Transverse colon (tissue), 4 donors: Measurements from ENCODE around the gene FLAD1. TPM values are rescaled to one million over a fixed set of nuclear protein-coding genes. Genes with fewer than 3 reads are reported as not detected.
A peak's percentile ranks its signal among the peaks of the same experiment; 100 is the strongest.

Experiments used
- DNase-seq: peaks from one replicate; pipeline ENCODE4 v3.0.0-alpha.2; 2019
- H3K27ac ChIP-seq, 4 donors: fragments of 200-600 bp; sonication (generic); 2 replicates each; pipeline ENCODE4 v1.5.1; 2016 to 2018; ENCODE audit warnings: inconsistent platforms in 4 of 4
- H3K27me3 ChIP-seq: fragments of 200-600 bp; sonication (generic); 2 replicates; pipeline ENCODE4 v1.5.1; 2017; ENCODE audit warnings: inconsistent platforms
- H3K36me3 ChIP-seq, 4 donors: fragments of 200-600 bp; sonication (generic); 2 replicates each; pipeline ENCODE4 v1.5.1; 2017 to 2019; ENCODE audit warnings: inconsistent platforms in 4 of 4
- H3K4me1 ChIP-seq, 4 donors: fragments of 200-600 bp; sonication (generic); 2 replicates each; pipeline ENCODE4 v1.5.1; 2017 to 2020; ENCODE audit warnings: inconsistent platforms in 4 of 4
- H3K4me3 ChIP-seq, 4 donors: fragments of 200-600 bp; sonication (generic); 1 replicate in 1 of 4; 2 replicates in 3 of 4; pipeline versions ENCODE4 v1.5.1 to v1.6.1; 2017 to 2019; ENCODE audit warnings: inconsistent platforms in 4 of 4
- H3K9me3 ChIP-seq, 2 donors: fragments of 200-600 bp; sonication (generic); 2 replicates each; pipeline ENCODE4 v1.5.1; 2017 to 2019; ENCODE audit warnings: inconsistent platforms in 2 of 2
- EP300 ChIP-seq: sonication (generic); formaldehyde crosslinking; IDR thresholded peaks from one replicate; pipeline ENCODE4 v1.6.1; 2017; ENCODE audit warnings: antibody characterized with exemption, low read depth
- POLR2A ChIP-seq: fragments of 450-650 bp; IDR thresholded peaks from one replicate; pipeline ENCODE4 v1.6.1; 2016; ENCODE audit warnings: antibody characterized with exemption, mild to moderate bottlenecking, moderate library complexity
- POLR2AphosphoS5 ChIP-seq, 3 donors: sonication (generic); formaldehyde crosslinking; IDR thresholded peaks; one replicate each; pipeline ENCODE4 v1.6.1; 2016; ENCODE audit warnings: antibody characterized with exemption in 3 of 3
- WGBS, 2 donors: methylation state at CpG; one replicate each; pipeline ENCODE4 v1.1.5; 2018; ENCODE audit warnings: low coverage in 1 of 2; 5-methylcytosine and 5-hydroxymethylcytosine counted together
- in situ Hi-C, 4 donors: fragments of 200-750 bp; cut with MboI; loops; one replicate each; pipeline versions ENCODE4 v1.15.0 to v1.15.1; 2017; ENCODE audit warnings: low sequenced_read_pairs in 3 of 4, low pct_ligation_motif_present in 1 of 4, low pct_unique_long_range_greater_than_20kb in 1 of 4
- intact Hi-C: fragments of 100-400 bp; cut with DNase I; formaldehyde crosslinking; loops from one replicate; pipeline ENCODE4 v1.15.1; 2023; ENCODE audit warnings: low total_unique reads
- total RNA-seq, 4 donors: library from RNA; depleted of rRNA; stranded (reverse); fragments of >200 nt; gene quantifications; one replicate each; pipeline ENCODE4 v1.1.0, GENCODE V29; 2016
- TF ChIP-seq, protein P1 (sequence below), 5 experiments: fragments of 200-600 bp in 3 of 5; fragments of 450-650 bp in 2 of 5; sonication (generic) in 3 of 5; IDR thresholded peaks; 1 replicate in 2 of 5; 2 replicates in 3 of 5; pipeline ENCODE4 v1.5.1; 2016 to 2017; ENCODE audit warnings: antibody characterized with exemption in 5 of 5, inconsistent platforms in 3 of 5, mild to moderate bottlenecking in 2 of 5, moderate library complexity in 1 of 5

FLAD1 gene
- total RNA-seq, 4 donors from 2014 or later = 32.7 to 42.4 (median 36.0) TPM

DNA sequence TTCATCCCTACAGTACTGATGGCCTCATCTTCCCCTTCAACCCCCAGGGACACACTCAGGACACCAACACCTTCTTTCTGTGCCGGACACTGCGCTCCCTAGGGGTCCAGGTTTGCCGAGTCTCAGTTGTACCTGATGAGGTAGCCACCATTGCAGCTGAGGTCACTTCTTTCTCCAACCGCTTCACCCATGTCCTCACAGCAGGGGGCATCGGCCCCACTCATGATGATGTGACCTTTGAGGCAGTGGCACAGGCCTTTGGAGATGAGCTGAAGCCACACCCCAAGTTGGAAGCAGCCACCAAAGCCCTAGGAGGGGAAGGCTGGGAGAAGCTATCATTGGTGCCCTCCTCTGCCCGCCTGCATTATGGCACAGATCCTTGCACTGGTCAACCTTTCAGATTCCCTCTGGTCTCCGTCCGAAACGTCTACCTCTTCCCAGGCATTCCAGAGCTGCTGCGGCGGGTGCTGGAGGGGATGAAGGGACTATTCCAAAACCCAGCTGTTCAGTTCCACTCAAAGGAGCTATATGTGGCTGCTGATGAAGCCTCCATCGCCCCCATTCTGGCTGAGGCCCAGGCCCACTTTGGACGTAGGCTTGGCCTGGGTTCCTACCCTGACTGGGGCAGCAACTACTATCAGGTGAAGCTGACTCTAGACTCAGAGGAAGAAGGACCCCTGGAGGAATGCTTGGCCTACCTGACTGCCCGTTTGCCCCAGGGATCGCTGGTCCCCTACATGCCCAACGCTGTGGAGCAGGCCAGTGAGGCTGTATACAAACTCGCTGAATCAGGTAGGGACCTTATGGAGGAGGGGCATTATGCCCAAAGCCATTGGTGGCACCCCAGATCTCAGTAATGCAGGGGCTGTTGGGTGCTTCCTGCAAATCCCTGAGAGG lies 5.2 kb downstream of the FLAD1 start:
- no peak for DNase-seq
- Histone ChIP-seq H3K9me3 (no peaks in the 10 kb centered on the region), H3K27me3 (no peaks in the 10 kb centered on the region), H3K36me3 (peaks cover 0 to 9% (median 0%) of the 10 kb centered on the region in 4 donors), H3K4me1 (peaks cover 7 to 21% (median 15%) of the 10 kb centered on the region in 4 donors), H3K4me3 (no peak overlapping the region), H3K27ac (no peak overlapping the region)
- in situ Hi-C loops = no loop called here
- intact Hi-C loops = no loop called here
- WGBS, 2 donors = 87% methylated on average over 17 of the region's 17 CpGs; no CpG with 5 or more reads in 1 of the 2 donors
- no peak for TF ChIP-seq POLR2A
- no peak for TF ChIP-seq POLR2AphosphoS5 (IDR thresholded peaks at IDR 0.05)
- TF ChIP-seq, protein P1, sequence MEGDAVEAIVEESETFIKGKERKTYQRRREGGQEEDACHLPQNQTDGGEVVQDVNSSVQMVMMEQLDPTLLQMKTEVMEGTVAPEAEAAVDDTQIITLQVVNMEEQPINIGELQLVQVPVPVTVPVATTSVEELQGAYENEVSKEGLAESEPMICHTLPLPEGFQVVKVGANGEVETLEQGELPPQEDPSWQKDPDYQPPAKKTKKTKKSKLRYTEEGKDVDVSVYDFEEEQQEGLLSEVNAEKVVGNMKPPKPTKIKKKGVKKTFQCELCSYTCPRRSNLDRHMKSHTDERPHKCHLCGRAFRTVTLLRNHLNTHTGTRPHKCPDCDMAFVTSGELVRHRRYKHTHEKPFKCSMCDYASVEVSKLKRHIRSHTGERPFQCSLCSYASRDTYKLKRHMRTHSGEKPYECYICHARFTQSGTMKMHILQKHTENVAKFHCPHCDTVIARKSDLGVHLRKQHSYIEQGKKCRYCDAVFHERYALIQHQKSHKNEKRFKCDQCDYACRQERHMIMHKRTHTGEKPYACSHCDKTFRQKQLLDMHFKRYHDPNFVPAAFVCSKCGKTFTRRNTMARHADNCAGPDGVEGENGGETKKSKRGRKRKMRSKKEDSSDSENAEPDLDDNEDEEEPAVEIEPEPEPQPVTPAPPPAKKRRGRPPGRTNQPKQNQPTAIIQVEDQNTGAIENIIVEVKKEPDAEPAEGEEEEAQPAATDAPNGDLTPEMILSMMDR (IDR thresholded peaks at IDR 0.05) = no peak
- TF ChIP-seq EP300 = no peak

DNA sequence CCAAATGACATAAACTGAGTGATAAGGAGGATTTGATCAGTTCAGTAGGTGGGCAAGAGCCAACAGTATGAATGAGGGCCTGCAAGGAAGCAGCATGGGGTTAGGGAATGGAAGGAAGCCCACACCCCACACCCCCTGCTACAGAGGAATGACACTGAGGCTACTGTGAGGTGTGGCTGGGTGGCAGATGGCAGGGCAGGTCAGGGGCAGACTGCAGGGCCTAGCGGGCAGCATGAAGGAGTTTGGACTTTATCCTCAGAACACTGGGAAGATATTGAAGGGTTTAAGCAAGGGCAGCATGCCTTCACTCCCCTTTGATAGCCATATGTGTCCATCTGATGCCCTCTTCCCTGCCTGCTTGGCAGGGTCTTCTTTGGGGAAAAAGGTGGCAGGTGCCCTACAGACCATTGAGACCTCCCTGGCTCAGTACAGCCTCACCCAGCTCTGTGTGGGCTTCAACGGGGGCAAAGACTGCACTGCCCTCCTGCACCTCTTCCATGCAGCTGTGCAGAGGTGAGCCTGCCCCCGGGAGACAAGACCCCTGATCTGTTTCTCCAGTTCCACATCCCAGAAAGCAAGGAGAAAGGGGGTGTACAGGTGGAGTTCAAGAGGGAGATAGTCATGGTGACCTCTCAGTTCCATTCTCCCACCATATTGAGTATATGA lies 6.2 kb downstream of the FLAD1 start:
- DNase-seq = no peak
- Histone ChIP-seq H3K36me3 (peaks cover 0 to 9% (median 0%) of the 10 kb centered on the region in 4 donors), H3K4me3 (no peak overlapping the region), H3K4me1 (peaks cover under 1 to 12% (median 6%) of the 10 kb centered on the region in 4 donors), H3K9me3 (no peaks in the 10 kb centered on the region), H3K27me3 (no peaks in the 10 kb centered on the region), H3K27ac (no peak overlapping the region)
- intact Hi-C loops = no loop called here
- TF ChIP-seq EP300 = no peak
- TF ChIP-seq POLR2AphosphoS5 (IDR thresholded peaks at IDR 0.05) = peak in 1 of 3 donors; percentile 10
- 74% methylated on average over 3 of the region's 3 CpGs; no CpG with 5 or more reads in 1 of the 2 donors for WGBS, 2 donors
- in situ Hi-C loops = no loop called here

DNA sequence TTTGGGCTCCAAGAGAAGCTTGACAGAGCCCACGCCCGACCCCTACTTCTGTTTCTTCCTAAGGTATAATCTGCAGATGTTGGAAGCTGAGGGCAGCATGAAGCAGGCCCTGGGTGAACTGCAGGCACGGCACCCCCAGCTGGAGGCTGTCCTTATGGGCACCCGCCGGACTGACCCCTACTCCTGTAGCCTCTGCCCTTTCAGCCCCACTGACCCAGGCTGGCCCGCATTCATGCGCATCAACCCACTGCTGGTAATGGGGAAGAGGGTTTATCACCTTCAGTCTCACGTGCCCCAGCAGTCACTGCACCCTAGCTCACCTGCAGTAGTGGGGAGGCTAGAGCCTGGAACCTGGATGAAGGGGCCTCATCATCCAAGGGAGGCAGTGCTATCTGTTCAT lies 7.1 kb downstream of the FLAD1 start:
- intact Hi-C loops = no loop called here
- in situ Hi-C loops = no loop called here
- no peak for DNase-seq
- Histone ChIP-seq H3K27ac (no peak overlapping the region), H3K9me3 (no peaks in the 10 kb centered on the region), H3K4me3 (no peak overlapping the region), H3K27me3 (no peaks in the 10 kb centered on the region), H3K4me1 (peaks cover 0 to 8% (median 4%) of the 10 kb centered on the region in 4 donors), H3K36me3 (peaks cover 0 to 9% (median 0%) of the 10 kb centered on the region in 4 donors)
- WGBS, 2 donors = 91% methylated on average over 7 of the region's 8 CpGs; no CpG with 5 or more reads in 1 of the 2 donors
- TF ChIP-seq, protein P1 (IDR thresholded peaks at IDR 0.05) = no peak
- TF ChIP-seq POLR2AphosphoS5 (IDR thresholded peaks at IDR 0.05) = no peak
- no peak for TF ChIP-seq EP300
- no peak for TF ChIP-seq POLR2A

DNA sequence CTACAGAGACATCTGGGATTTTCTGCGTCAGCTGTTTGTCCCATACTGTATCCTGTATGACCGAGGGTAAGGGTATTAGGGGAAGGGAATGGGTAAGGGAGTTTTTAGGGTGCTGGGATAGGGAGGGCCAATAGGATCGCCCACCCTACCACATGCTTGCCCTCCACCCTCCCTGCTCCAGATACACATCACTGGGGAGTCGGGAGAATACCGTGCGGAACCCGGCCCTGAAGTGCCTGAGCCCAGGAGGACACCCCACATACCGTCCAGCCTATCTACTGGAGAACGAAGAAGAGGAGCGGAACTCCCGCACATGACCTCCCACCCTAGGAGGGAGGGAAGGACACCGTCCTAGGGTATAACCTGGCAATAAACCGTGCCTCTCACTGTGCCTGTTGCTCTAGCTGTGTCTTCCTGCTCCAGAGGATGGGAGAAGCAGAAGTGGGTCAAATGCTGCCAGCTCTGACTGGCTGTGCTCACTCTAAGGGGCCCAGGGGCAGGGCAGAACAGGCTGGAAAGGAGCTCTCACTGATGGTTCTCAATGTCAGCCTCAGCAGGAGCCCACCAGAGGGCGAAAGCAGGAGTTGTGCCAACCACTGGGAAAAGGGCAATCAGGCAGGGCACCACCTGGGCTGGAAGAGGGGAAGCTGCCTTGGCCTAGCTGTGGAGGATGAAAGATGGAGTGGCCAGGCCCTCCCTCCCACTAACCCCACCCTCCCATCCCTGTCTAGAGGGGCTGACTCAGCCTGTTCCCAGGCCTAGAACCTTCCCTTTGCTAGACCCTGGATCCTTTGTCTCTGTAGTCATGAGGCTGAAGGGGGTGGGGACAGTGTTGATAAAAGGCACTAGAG lies 9.8 kb downstream of the FLAD1 start:
- intact Hi-C loops (no loop called here), in situ Hi-C loops (no loop called here)
- no peak for TF ChIP-seq POLR2A
- TF ChIP-seq EP300 = no peak
- TF ChIP-seq, protein P1 (IDR thresholded peaks at IDR 0.05) = no peak
- no peak for TF ChIP-seq POLR2AphosphoS5 (IDR thresholded peaks at IDR 0.05)
- Histone ChIP-seq H3K4me3 (no peak overlapping the region), H3K4me1 (peaks cover 0 to 10% (median 5%) of the 10 kb centered on the region in 4 donors), H3K27ac (no peak overlapping the region), H3K9me3 (no peaks in the 10 kb centered on the region), H3K36me3 (peaks cover 0 to under 1% (median 0%) of the 10 kb centered on the region in 4 donors), H3K27me3 (no peaks in the 10 kb centered on the region)
- no peak for DNase-seq
- 86 to 89% methylated on average over 3 to 11 of the region's 14 CpGs for WGBS, 2 donors
